Stimulated activated CD4-positive, alpha-beta T cell treated with anti-CD3 and anti-CD28 coated beads, Interleukin-12 subunit alpha, Interleukin-12 subunit beta, amount 100 ng/mL, for 48 hours (primary cell): ENCODE data around the gene NRROS.

Experiments used
- DNase-seq, 3 donors: peaks; one replicate each; pipeline ENCODE4 v3.0.0-alpha.2; 2020; ENCODE audit warnings: low read depth in 2 of 3, low spot score in 1 of 3

NRROS gene

GRCh38 chr3:196645897-196646665 lies 6.6 kb downstream of the NRROS start:
- no peak for DNase-seq

- no peak for DNase-seq
These were observed 7.2 kb downstream of the NRROS start for GRCh38 chr3:196646666-196647216.

- DNase-seq, result no peak
These were observed 11.3 kb downstream of the NRROS start for GRCh38 chr3:196650740-196651311.

GRCh38 chr3:196651819-196652218 lies 12.3 kb downstream of the NRROS start:
- DNase-seq, result no peak

- DNase-seq, result no peak
These were observed 13.7 kb downstream of the NRROS start for GRCh38 chr3:196652961-196653795.

- DNase-seq, result no peak
These were observed 14.7 kb downstream of the NRROS start for GRCh38 chr3:196654006-196654734.

GRCh38 chr3:196654735-196655090 lies 15.2 kb downstream of the NRROS start:
- no peak for DNase-seq

GRCh38 chr3:196655496-196655895 lies 16.0 kb downstream of the NRROS start:
- DNase-seq, result no peak

GRCh38 chr3:196656213-196656612 lies 16.7 kb downstream of the NRROS start:
- no peak for DNase-seq

GRCh38 chr3:196659901-196660351 lies 20.4 kb downstream of the NRROS start:
- no peak for DNase-seq

- no peak for DNase-seq
These were observed 21.1 kb downstream of the NRROS start for GRCh38 chr3:196660381-196661166.

- no peak for DNase-seq
These were observed 21.9 kb downstream of the NRROS start for GRCh38 chr3:196661400-196661799.

- DNase-seq, result no peak
These were observed 22.5 kb downstream of the NRROS start for GRCh38 chr3:196662033-196662432.

GRCh38 chr3:196662711-196663571 lies 23.4 kb downstream of the NRROS start:
- no peak for DNase-seq

GRCh38 chr3:196666001-196666867 lies 26.7 kb downstream of the NRROS start:
- DNase-seq, result no peak

- no peak for DNase-seq
These were observed 27.7 kb downstream of the NRROS start for GRCh38 chr3:196667056-196667825.

- no peak for DNase-seq
These were observed 30.8 kb downstream of the NRROS start for GRCh38 chr3:196670339-196670738.

- no peak for DNase-seq
These were observed 34.1 kb downstream of the NRROS start for GRCh38 chr3:196673632-196674031.
